ENCODE data around the gene GPRC5A.

GPRC5A gene

GRCh38 chr12:12945591-12945990 is 54.2 kb downstream of the GPRC5A start:
- DNase-seq = no peak

- DNase-seq = no peak
Measured at GRCh38 chr12:12946686-12947355, 55.5 kb downstream of the GPRC5A start.

- DNase-seq = no peak
Measured at GRCh38 chr12:12947902-12948301, 56.5 kb downstream of the GPRC5A start.

GRCh38 chr12:12951504-12951903 is 60.1 kb downstream of the GPRC5A start:
- no peak for DNase-seq

DNA sequence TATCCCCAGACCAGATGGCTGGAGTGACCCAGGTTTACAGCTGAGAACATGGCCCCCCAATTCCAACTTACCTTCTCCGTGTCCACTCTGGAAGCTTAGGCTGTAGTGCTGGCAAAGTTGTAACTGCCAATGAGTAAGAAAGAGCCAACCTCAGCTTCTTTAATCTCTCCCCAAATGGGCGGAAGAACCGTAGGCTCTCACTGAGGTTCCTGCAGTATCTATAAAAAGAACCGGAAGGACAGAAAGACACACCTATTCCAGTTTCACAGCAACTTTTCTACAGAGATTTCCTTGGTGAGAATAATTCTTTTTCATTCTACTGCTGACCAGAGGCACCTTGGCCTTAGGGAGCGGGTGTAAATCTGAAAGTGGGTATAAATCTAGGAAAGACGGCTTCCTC is 60.7 kb downstream of the GPRC5A start, which contains the start of gene GPRC5D:
TSS of gene GPRC5D (minus strand) at position 135 of the 400 bp plus-strand sequence. CDS start 1,786 bp downstream, outside the sequence.
- no peak for DNase-seq

DNA sequence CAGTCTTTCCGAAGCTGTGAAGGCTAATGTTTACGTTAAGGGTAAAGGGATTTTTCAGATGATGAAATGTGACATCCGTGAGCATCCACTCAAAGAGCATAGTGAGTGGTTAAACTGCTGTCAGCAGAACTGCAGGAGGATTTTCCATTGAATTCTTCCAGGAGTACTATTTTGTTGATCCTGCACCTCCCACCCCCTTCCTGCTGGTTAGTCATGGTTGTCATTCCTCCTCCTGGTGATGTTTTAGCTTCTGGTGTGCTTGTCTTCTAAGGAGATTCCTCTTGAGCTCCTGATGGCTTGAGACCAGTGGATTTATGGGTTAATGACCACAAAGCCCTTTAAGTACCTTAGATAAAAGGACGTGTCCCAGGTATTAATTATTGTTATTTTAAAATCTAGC is 63.0 kb downstream of the GPRC5A start:
- no peak for DNase-seq

DNA sequence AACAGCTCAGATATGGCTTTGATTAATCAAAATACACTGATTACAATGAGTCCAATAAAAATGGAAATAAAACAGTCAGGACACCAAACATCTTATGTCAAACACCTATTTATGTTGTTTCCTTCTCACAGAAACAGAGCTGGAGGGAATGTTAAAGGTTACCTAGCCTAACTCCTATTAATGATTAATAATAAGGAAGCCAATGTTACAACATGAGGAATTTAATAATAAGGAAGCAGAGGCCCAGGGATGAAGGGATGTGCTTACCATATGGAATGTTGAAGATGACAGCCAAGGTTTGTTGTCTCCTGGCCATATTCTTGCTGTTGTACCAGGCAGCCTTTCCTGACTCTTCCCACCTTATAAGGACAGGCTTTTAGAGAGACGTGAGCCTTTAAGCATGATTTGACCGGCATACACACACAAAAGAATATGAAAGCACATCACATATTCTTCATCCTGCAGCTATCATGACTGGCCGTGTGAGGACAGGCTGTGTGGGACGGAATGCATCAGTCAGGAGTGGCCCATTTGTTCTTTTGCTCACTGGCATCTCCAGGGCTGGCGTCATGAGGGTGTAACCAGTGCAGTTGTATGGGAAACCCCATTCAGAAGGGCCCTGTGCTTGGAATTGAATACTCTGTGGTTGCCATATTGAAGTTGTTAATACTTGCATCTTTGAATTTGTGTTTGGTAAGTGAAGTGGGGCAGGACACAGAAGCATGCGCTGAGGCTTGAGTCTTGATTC is 63.7 kb downstream of the GPRC5A start:
- DNase-seq = no peak

DNA sequence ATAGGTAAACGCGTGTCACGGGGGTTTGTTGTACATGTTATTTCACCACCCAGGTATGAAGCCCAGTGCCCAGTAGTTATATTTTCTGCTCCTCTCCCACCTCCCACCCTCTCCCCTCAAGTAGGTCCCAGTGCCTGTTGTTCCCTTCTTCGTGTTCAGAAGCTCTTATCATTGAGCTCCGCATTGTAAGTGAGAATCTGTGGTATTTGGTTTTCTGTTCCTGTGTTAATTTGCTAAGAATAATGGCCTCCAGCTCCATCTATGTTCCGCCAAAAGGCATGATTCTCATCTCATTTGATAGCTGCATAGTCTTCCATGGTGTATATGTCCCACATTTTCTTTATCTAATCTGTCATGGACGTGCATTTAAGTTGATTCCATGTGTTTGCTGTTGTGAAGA is 67.5 kb downstream of the GPRC5A start:
- no peak for DNase-seq

- DNase-seq = no peak
Measured at GRCh38 chr12:12960639-12961209, 69.4 kb downstream of the GPRC5A start.

DNA sequence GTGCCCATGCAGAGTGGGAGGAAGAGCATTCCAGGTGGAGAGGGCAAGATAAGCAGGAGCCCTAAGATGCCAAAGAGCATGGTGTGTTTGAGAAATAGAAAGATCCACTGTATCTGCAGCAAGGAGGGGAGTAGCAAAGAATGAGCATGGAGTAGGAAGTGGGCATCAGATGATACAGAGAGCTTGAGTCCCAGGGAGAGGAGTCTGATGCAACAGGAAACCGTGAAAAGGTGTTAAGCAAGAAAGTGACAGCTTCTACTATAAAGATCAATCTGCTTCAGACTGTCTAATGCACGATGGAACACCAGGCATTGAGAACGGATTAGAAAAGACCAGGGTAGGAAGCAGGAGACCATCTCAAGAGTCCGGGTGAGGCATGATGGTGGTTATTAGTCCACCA is 72.9 kb downstream of the GPRC5A start:
- peak in 1 of 5 donors; percentile 77 for DNase-seq

- no peak for DNase-seq
Measured at GRCh38 chr12:12965836-12966235, 74.5 kb downstream of the GPRC5A start.

Data from T-helper 1 cell (primary cell).